Adrenal gland (tissue), 12 donors: ENCODE measurements around the gene C16orf90. TPM values are rescaled to one million over a fixed set of nuclear protein-coding genes. Genes with fewer than 3 reads are reported as not detected.
"Not testable (repeated sequence)": the region's sequence is repeated elsewhere in the genome, so short reads cannot be mapped to it uniquely, and the experiment has no call there.

ENCODE experiments used
- DNase-seq, 7 donors: peaks; one replicate each; pipeline ENCODE4 v3.0.0-alpha.2; 2019 to 2020
- H3K27ac ChIP-seq, 5 donors: fragments of 200-600 bp; sonication (generic) in 4 of 5; 1 replicate in 3 of 5; 2 replicates in 2 of 5; pipeline versions ENCODE4 v1.5.1 to v1.8.0; 2016 to 2020; ENCODE audit warnings: mild to moderate bottlenecking in 1 of 5
- H3K27me3 ChIP-seq: fragments of 200-600 bp; 2 replicates; pipeline ENCODE4 v1.8.0; 2021
- H3K36me3 ChIP-seq, 2 donors: fragments of 200-600 bp; replicated peaks in 1 of 2; 1 replicate in 1 of 2; 2 replicates in 1 of 2; pipeline versions ENCODE4 v1.5.1 to v1.8.0; 2018 to 2022
- H3K4me1 ChIP-seq, 2 donors: fragments of 200-600 bp; replicated peaks in 1 of 2; 1 replicate in 1 of 2; 2 replicates in 1 of 2; pipeline versions ENCODE4 v1.5.1 to v1.8.0; 2018 to 2021
- H3K4me3 ChIP-seq, 4 donors: fragments of 200-600 bp; sonication (generic) in 3 of 4; one replicate each; pipeline ENCODE4 v1.5.1; 2016 to 2018
- H3K9me3 ChIP-seq, 3 donors: fragments of 200-600 bp; sonication (generic) in 1 of 3; replicated peaks in 1 of 3; 1 replicate in 2 of 3; 2 replicates in 1 of 3; pipeline versions ENCODE4 v1.5.1 to v1.8.0; 2016 to 2021
- CTCF ChIP-seq, 6 experiments: fragments of 450-650 bp in 4 of 6; fragments of 200-600 bp in 2 of 6; sonication (generic) in 1 of 6; IDR thresholded peaks; 1 replicate in 5 of 6; 2 replicates in 1 of 6; pipeline versions ENCODE4 v1.5.1 to v1.8.0; 2016 to 2021; ENCODE audit warnings: antibody characterized with exemption in 6 of 6, mild to moderate bottlenecking in 2 of 6, moderate library complexity in 1 of 6
- POLR2A ChIP-seq, 2 donors: fragments of 450-650 bp; IDR thresholded peaks; one replicate each; pipeline ENCODE4 v1.6.1; 2017; ENCODE audit warnings: antibody characterized with exemption in 2 of 2, mild to moderate bottlenecking in 2 of 2, moderate library complexity in 1 of 2
- WGBS, 4 donors: extraction: QIAGEN DNeasy Blood & Tissue Kit in 2 of 4; methylation state at CpG; one replicate each; pipeline versions ENCODE4 v1.1.5 to v1.1.7; 2013 to 2017; 5-methylcytosine and 5-hydroxymethylcytosine counted together
- intact Hi-C, 2 donors: fragments of 100-400 bp; cut with DNase I; formaldehyde crosslinking; loops; one replicate each; pipeline versions ENCODE4 v1.14.1 to v1.15.0; 2022 to 2023
- polyA plus RNA-seq, 3 donors: library from polyadenylated mRNA; stranded (reverse); fragments of 200-250 nt in 2 of 3; fragments of 350-450 nt in 1 of 3; fragmentation: Illumina TruSeq in 1 of 3; extraction: RNeasy Lipid Tissue Mini Kit (QIAGEN cat#74804) in 1 of 3; gene quantifications; one replicate each; pipeline ENCODE4 v1.2.3, GENCODE V29; 2013 to 2014
- total RNA-seq, 9 donors: library from RNA; depleted of rRNA in 4 of 9; stranded (reverse); fragments of >200 nt in 4 of 9; fragments of 120-200 nt in 1 of 9; fragmentation: NEBNext Ultra II Directional in 1 of 9; extraction: Animal tissue kit (Norgen Biotek cat#: 25700) in 1 of 9; gene quantifications; one replicate each; pipeline versions ENCODE4 v1.1.0 to v1.2.4, GENCODE V29; 2013 to 2023
- donor health status: healthy with polysubstance abuse.
- donor health status: Bipolar disorder and iron deficiency.
- donor health status: DM: yes; HTN: yes; CAD: no.
- donor health status: DM: no; HTN: no; CAD: no.
- donor health status: DM: no; HTN: no; CAD: no.
- donor health status: DM: yes; HTN: yes; CAD: no.

The C16orf90 gene
- total and polyA plus RNA-seq, 12 donors, result not detected

DNA sequence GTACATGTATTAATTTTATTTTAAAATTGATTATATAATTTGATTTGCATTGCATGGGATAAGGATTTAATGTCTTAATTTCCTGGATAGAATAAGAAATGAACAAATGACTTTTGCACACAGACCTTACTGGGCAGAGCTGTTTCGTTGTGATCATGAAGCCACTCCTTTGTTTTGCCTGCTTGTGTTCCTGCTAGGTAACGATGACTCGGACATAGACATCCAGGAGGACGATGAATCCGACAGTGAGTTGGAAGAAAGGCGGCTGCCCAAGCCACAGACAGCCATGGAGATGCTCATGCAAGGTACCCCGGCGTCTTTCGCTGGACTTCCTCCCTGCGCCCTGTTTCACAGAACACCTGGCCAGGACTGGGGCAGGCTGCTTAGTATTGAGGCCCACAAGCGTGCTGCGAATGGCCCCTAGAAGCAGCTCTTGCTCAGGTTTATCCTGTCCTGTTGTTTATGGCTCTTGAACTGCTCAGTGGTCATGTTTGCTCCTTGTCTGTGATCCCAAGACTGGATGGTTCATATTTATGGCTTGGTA lies 35.2 kb upstream of the C16orf90 start:
- 92 to 98% (median 95%) methylated on average over 10 to 12 of the region's 12 CpGs for WGBS, 4 donors
- no peak for DNase-seq
- Histone ChIP-seq H3K9me3 (no peaks in the 10 kb centered on the region), H3K4me1 (no peaks in the 10 kb centered on the region), H3K4me3 (no peak overlapping the region), H3K27me3 (no peaks in the 10 kb centered on the region), H3K27ac (no peak overlapping the region), H3K36me3 (peaks cover 0 to 43% of the 10 kb centered on the region in 2 donors)
- intact Hi-C loops, result no loop called here
- TF ChIP-seq POLR2A (IDR thresholded peaks at IDR 0.05), result no peak
- TF ChIP-seq CTCF (IDR thresholded peaks at IDR 0.05), result no peak

- H3K27me3 ChIP-seq, result no peaks in the 10 kb centered on the region
- DNase-seq, result no peak
- no peaks in the 10 kb centered on the region for H3K4me1 ChIP-seq
- peaks cover 0 to 36% of the 10 kb centered on the region in 2 donors for H3K36me3 ChIP-seq
- intact Hi-C loops, result no loop called here
- no peak overlapping the region for H3K27ac ChIP-seq
- TF ChIP-seq POLR2A (IDR thresholded peaks at IDR 0.05) (no peak), CTCF (IDR thresholded peaks at IDR 0.05) (no peak)
- H3K4me3 ChIP-seq, result no peak overlapping the region
- no peaks in the 10 kb centered on the region for H3K9me3 ChIP-seq
These were observed 33.9 kb upstream of the C16orf90 start for GRCh38 chr16:3529175-3529574.

- TF ChIP-seq POLR2A (IDR thresholded peaks at IDR 0.05) (no peak), CTCF (IDR thresholded peaks at IDR 0.05) (no peak)
- WGBS, 4 donors, result 92 to 100% (median 98%) methylated on average over 2 of the region's 2 CpGs
- H3K27ac ChIP-seq, result no peak overlapping the region
- no peaks in the 10 kb centered on the region for H3K4me1 ChIP-seq
- H3K4me3 ChIP-seq, result no peak overlapping the region
- intact Hi-C loops, result no loop called here
- H3K36me3 ChIP-seq, result peaks cover 0 to 36% of the 10 kb centered on the region in 2 donors
- no peaks in the 10 kb centered on the region for H3K27me3 ChIP-seq
- H3K9me3 ChIP-seq, result no peaks in the 10 kb centered on the region
- no peak for DNase-seq
These were observed 33.1 kb upstream of the C16orf90 start for GRCh38 chr16:3528406-3528805.

DNA sequence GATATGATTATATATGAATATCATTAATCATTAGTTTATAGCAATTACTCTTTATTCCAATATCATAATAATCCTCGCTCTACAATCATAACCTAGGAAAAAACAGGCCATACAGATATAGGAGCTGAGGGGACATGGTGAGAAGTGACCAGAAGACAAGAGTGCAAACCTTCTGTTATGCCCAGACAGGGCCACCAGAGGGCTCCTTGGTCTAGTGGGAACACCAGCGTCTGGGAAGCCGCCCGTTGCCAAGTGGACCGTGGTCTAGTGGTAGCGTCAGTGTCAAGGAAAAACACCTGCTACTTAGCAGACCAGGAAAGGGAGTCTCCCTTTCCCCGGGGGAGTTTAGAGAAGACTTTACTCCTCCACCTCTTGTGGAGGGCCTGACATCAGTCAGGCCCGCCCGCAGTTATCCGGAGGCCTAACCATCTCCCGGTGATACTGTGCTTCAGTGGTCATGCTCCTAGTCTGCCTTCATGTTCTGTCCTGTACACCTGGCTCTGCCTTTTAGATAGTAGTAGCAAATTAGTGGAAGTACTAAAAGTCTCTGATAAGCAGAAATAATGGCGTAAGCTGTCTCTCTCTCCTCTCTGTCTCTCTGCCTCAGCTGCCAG lies 32.0 kb upstream of the C16orf90 start:
- H3K27me3 ChIP-seq, H3K27ac ChIP-seq, H3K4me1 ChIP-seq, H3K9me3 ChIP-seq, H3K4me3 ChIP-seq, intact Hi-C loops: not testable (repeated sequence)
- H3K36me3 ChIP-seq, result peaks cover 0 to 34% of the 10 kb centered on the region in 2 donors
- peak; percentile 77 to 93 (median 87) for DNase-seq
- peak; percentile 50 to 74 (median 59) for TF ChIP-seq CTCF (IDR thresholded peaks at IDR 0.05)
- WGBS, 4 donors, result 56 to 63% (median 58%) methylated on average over 11 to 12 of the region's 12 CpGs
